NCI-H1694 (cell line): ENCODE measurements around the gene MRGPRX2.

Experiments used
- DNase-seq: peaks from one replicate; lab custom pipeline; 2025; lab: John Stamatoyannopoulos, UW

MRGPRX2 gene

GRCh38 chr11:19075636-19076035 is 15.1 kb upstream of the MRGPRX2 start:
- DNase-seq: no peak

DNA sequence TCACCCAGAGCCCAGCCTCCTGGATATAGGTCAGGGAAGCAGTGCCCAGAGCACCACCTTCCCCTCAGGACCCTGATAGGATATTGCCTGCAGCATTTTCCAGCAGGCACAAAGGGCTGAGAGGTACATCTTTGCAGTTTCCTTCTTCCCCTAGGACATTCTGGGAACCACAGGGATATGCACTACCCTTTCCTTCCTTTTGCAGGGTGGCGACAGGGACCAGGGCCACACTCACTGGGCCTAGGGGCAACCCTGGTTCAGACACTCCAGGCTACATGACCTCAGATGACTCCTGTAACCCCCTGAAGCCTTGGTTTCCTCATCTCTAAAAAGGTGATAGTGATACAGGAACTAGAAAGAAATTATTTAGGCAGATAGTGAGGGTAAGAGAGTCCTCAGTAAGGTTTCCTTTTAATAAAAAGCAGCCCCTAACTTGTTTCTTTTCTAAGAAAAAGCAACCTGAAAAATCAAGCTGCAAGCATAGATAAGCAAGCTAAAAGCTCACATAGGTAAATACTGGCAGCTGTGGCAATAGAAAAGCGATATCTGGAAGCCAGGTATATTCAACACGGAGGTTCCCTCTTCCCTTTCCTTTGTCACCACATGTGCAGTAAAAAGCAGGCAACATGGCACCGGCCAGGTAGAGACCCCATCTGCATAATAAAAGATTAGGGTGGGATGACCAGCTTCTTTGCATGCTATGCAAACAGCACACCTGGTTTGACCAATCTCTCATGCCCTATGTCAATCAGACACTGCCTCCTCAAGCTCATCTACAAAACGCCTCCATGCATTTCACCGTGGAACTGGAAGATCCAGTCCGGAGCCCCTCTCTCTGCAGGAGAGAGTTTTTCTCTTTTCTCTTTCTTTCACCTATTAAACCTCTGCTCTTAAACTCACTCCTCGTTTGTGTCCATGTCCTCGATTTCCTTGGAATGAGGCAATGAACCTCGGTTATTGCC is 13.2 kb upstream of the MRGPRX2 start:
- DNase-seq: no peak

DNA sequence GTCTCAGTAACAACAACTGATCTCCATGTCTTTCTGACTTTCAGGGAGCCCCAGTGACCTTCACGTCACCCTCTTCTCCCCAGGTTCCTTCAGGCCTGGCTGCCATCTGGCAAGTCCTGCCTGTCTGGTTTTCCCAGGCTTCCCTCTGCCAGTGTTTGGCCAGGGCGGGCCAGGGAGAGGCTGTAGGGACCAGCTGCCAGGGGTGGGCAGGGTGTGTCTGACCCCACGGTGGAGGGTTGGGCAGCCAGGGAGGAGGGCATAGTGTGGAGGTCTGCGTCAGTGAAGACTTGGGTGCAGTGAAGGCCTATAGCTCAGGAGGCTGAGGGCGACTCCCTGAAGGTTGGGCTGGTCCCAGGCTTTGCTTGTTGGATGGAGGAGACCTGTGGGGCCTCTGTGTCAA is 11.9 kb upstream of the MRGPRX2 start:
- DNase-seq: no peak

GRCh38 chr11:19071255-19071654 is 10.7 kb upstream of the MRGPRX2 start:
- peak; percentile 81 for DNase-seq

- DNase-seq: no peak
Measured at GRCh38 chr11:19059833-19060232, 684 bp downstream of the MRGPRX2 start.

DNA sequence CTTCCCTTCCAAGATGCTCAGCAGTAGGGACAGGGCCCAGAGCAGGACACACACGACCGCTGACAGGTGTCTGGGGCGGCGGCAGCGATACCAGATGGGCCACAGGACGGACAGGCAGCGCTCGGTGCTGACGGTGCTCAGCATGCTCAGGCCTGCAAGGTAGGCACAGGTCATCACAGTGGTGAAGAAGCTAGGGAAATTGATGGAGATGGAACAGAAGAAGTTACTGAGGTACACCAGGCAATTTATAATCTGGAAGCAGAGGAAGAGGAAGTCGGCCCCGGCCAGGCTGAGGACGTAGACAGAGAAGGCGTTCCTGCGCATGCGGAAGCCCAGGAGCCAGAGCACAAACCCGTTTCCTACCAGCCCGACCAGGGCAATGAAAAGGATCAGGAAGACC is 4.6 kb downstream of the MRGPRX2 start:
- no peak for DNase-seq

DNA sequence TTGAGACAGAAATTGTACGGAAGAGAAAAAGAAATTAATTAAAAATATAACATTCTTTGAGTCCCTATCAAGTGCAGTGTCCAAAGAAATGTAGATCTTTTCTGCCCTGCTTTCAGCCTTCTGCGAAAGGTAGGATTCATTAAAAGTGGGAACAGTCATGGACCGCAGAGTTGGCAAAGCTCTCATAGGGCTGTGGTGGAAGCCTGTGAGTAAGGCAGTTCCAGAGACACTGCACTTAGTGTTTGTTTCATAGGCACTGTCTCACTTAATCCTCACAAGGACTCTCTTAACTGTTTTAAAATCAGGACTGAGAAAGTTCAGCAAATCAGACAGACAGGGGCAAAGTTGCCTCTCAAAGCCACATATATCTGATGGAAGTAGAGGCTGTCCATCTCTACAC is 5.5 kb downstream of the MRGPRX2 start:
- DNase-seq: no peak

GRCh38 chr11:19053909-19054308 is 6.6 kb downstream of the MRGPRX2 start:
- DNase-seq: no peak

DNA sequence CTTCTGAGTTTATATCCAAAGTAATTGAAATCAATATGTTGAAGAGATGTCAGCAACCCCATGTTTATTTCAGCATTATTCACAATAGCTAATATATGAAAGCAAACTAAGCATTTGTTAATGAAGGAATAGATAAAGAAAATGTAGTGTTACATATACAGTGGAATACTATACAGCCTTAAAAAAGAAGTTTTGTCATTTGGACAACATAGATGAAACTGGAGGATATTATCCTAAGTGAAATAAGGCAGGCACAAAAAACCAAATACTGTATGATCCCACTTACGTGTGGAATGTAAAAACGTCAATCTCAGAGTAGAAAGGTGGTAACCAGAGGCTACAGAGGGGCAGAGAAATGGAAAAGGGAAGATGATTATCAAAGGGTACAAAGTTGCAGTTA is 10.2 kb downstream of the MRGPRX2 start:
- no peak for DNase-seq

DNA sequence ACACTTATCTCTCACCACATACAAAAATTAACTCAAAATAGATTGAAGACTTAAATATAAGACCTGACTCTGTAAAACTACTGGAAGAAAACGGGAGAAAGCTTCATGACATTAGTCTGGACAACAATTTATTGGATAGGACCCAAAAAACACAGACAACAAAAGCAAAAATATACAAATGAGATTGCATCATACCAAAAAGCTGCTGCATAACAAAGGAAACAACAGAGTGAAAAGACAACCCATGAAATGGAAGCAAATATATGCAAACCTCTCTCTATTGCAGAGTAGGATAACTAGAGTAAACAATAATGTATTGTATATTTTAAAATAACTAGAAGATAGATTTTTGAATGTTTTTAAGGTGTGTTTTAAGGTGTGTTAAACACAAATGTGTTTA is 11.2 kb downstream of the MRGPRX2 start:
- no peak for DNase-seq

DNA sequence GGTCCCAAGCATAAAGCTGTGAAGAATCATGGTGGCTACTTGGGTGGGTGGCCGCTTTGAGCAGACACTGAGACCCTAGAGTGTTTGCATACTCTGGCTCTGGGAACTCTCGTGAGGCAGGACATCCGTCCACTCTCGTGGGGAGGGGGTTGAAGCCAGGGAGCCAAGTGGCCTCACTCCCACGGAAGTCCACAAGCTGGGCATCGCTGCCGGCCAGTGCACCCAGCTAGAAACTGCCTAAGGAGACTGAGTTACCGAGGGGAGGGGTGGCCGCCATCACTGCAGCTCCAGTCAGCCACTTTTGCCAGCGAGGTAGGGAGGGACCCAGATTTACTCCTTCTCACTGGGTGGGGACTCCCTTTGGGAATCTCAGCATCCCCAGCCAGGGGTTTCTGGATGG is 20.5 kb downstream of the MRGPRX2 start:
- DNase-seq: no peak

DNA sequence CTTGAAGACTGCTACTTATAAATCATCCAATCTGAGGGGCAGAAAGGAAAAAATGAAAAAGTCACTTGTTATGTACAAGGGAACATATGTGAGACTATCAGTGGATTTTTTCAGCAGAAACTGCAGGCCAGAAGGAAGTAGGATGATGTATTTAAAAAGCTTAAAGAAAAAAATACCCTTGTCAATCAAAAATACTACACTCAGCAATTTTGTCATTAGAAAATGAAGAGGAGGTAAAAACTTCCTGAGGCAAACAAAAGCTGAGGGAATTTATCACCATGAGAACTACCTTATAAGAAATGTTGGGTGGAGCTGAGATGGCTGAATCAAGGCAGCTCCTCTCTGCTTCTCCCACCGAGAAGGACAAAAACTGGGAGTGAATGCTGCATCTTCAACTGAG is 21.1 kb downstream of the MRGPRX2 start:
- DNase-seq: no peak

GRCh38 chr11:19032990-19033389 is 27.5 kb downstream of the MRGPRX2 start:
- no peak for DNase-seq

- no peak for DNase-seq
Measured at GRCh38 chr11:19027829-19028595, 32.5 kb downstream of the MRGPRX2 start.

DNA sequence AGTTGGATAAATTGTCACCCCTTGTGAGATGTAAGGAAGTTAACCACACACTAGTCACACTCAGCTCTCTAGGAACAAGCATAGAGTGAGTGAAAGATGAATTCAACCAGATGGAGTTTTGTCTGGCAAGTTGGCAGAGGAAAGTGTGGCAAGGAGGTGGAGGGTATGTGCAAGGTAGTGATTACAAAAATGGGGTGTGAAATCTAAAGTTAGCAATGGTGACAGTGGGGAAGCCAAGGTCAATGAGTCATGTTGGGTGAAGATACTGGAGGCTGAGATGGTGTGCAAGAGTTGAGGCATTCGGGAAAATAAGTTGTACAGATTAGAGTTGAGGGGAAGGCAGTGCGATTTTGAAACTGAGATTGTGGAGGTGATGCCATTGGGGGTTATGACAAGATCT is 33.7 kb downstream of the MRGPRX2 start:
- DNase-seq: no peak

- no peak for DNase-seq
Measured at GRCh38 chr11:19025481-19026406, 34.8 kb downstream of the MRGPRX2 start.

DNA sequence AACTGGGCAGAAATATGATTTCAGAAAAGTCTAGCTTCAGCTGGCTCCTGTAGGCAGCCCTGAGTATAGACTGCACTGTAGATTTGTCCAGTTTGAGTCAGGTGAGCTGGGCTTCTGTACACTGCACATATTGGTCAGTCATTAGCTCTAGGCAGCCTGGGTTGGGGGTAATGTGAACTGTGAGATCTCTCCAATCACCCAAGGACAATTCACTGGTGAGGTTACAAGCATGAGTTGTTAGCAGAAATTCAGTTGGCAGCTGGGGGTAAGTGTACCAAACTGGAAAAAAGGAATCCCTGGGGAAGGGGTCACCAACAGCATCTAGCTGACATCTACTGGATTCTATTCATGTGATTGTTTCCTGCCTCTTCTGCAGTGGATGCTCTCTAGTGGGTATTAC is 39.7 kb downstream of the MRGPRX2 start:
- no peak for DNase-seq

DNA sequence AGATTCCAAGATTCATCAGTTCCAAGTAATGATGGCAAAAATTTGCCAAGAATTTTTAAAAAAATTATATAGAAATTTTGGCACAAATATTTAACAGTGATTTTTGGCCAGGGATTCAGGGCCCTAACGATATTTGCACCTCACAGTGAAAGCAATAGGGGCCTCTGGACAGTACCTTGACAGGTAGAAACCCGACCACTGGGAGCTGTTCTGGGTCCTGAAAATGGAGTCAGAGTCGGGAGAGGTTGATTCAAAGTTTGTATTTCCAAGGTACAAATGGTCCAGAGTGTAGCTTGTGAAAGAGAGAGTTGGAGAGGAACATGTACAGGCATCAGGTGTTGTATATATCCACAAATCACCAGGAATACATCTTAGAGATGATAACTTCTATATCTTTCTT is 41.6 kb downstream of the MRGPRX2 start:
- DNase-seq: no peak

- no peak for DNase-seq
Measured at GRCh38 chr11:19013181-19013857, 47.2 kb downstream of the MRGPRX2 start.

GRCh38 chr11:19012636-19013035 is 47.9 kb downstream of the MRGPRX2 start:
- no peak for DNase-seq
